K562 (cell line): ENCODE data around the gene UPF2. TPM values are rescaled to one million over a fixed set of nuclear protein-coding genes. Genes with fewer than 3 reads are reported as not detected.

Experiments
- ATAC-seq: fragments of 200-7000 bp; cut with Tn5 transposase; 3 replicates; pipeline ENCODE4 v1.9.1; 2020; ENCODE audit warnings: moderate library complexity
- BruUV-seq: library from RNA; stranded (reverse); fragments of 400-500 nt; replicated peaks from 2 replicates; lab custom pipeline; 2021; lab: Mats Ljungman, UMichigan
- CTCF ChIA-PET: fragments of 300-600 bp; formaldehyde crosslinking; extraction: SDS; loops from one replicate; lab custom pipeline; 2021; ENCODE audit warnings: low intra/inter-chr PET ratio; lab: Yijun Ruan, JAX
- POLR2A ChIA-PET: fragments of 300-600, 350-650 bp; sonication (Branson Sonifier 250); formaldehyde crosslinking; extraction: SDS; loops from one replicate; lab custom pipeline; 2021; ENCODE audit warnings: antibody characterized with exemption, inconsistent platforms; lab: Yijun Ruan, JAX
- DNase-seq, 4 experiments: peaks; one replicate each; pipeline versions ENCODE4 v3.0.0 to v3.0.0-alpha.2; 2011 to 2018; ENCODE audit warnings: low spot score in 3 of 4, mixed read lengths in 3 of 4; ENCODE audit errors: extremely low read depth in 1 of 4
- FAIRE-seq: peaks from 2 replicates; lab custom pipeline; 2011; peaks lifted over from hg19 to GRCh38; lab: Jason Lieb, UNC
- H2AFZ ChIP-seq: 2 replicates; pipeline ENCODE4 v1.6.0; 2011; ENCODE audit warnings: low read depth, low read length, control low read depth, inconsistent platforms
- H3K27ac ChIP-seq: fragments of 200-600 bp; 3 replicates; pipeline ENCODE4 v1.8.0; 2011; ENCODE audit warnings: low read depth, mild to moderate bottlenecking, control low read depth, inconsistent platforms, low read length, moderate library complexity, mixed read lengths; ENCODE audit errors: extremely low read depth
- H3K27me3 ChIP-seq, 2 experiments: fragments of 300-600 bp in 1 of 2; 2 replicates in 1 of 2; 3 replicates in 1 of 2; pipeline versions ENCODE4 v1.6.0 to v1.8.0; 2011; ENCODE audit warnings: inconsistent platforms in 2 of 2, low read length in 2 of 2, mild to moderate bottlenecking in 1 of 2, mixed read lengths in 1 of 2, moderate library complexity in 1 of 2; ENCODE audit not compliant: control insufficient read depth in 2 of 2, insufficient read depth in 2 of 2
- H3K36me3 ChIP-seq: fragments of 300-600 bp; 3 replicates; pipeline ENCODE4 v1.8.0; 2011; ENCODE audit warnings: mild to moderate bottlenecking, low read length, inconsistent platforms; ENCODE audit not compliant: control insufficient read depth, insufficient read depth
- H3K4me1 ChIP-seq, 2 experiments: fragments of 200-600 bp in 1 of 2; replicated peaks in 1 of 2; 2 replicates in 1 of 2; 3 replicates in 1 of 2; pipeline versions ENCODE4 v1.5.1 to v1.8.0; 2011; ENCODE audit warnings: inconsistent platforms in 2 of 2, low read length in 2 of 2, mild to moderate bottlenecking in 1 of 2, mixed read lengths in 1 of 2, moderate library complexity in 1 of 2; ENCODE audit not compliant: control insufficient read depth in 2 of 2, insufficient read depth in 2 of 2
- H3K4me2 ChIP-seq: 2 replicates; pipeline ENCODE4 v1.6.1; 2011; ENCODE audit warnings: low read length, control low read depth, inconsistent platforms, mixed read lengths; ENCODE audit not compliant: insufficient read depth
- H3K4me3 ChIP-seq: fragments of 200-600 bp; sonication (generic), shearing (Covaris generic); 2 replicates; pipeline ENCODE4 v1.5.1; 2016; ENCODE audit warnings: control low read depth, inconsistent platforms
- H3K79me2 ChIP-seq: fragments of 200-600 bp; 3 replicates; pipeline ENCODE4 v1.8.0; 2011; ENCODE audit warnings: low read length, inconsistent platforms; ENCODE audit not compliant: control insufficient read depth, insufficient read depth
- H3K9ac ChIP-seq, 2 experiments: 2 replicates each; pipeline versions ENCODE4 v1.6.0 to v1.6.1; 2011; ENCODE audit warnings: low read depth in 2 of 2, low read length in 2 of 2, control low read depth in 1 of 2, inconsistent platforms in 1 of 2, mild to moderate bottlenecking in 1 of 2, mixed read lengths in 1 of 2; ENCODE audit not compliant: insufficient read depth in 1 of 2
- H3K9me1 ChIP-seq: one replicate; pipeline ENCODE4 v1.6.0; 2011; ENCODE audit warnings: inconsistent platforms, mild to moderate bottlenecking, low read length, moderate library complexity; ENCODE audit not compliant: control insufficient read depth, insufficient read depth
- H3K9me3 ChIP-seq: replicated peaks from 2 replicates; pipeline ENCODE4 v1.5.1; 2011; ENCODE audit warnings: low read depth, low read length, inconsistent platforms; ENCODE audit not compliant: control insufficient read depth, insufficient read depth
- H4K20me1 ChIP-seq: replicated peaks from 2 replicates; pipeline ENCODE4 v1.6.1; 2011; ENCODE audit warnings: low read length, inconsistent platforms, mixed read lengths; ENCODE audit not compliant: control insufficient read depth, insufficient read depth
- CBX8 ChIP-seq: fragments of 200-600 bp; sonication (generic); IDR thresholded peaks from 2 replicates; pipeline ENCODE4 v1.6.1; 2012; ENCODE audit warnings: borderline replicate concordance, mixed run types, low read depth, mild to moderate bottlenecking, moderate library complexity, mixed read lengths, low read length, control low read depth, inconsistent platforms; ENCODE audit not compliant: poor library complexity, severe bottlenecking; ENCODE audit errors: extremely low read depth
- HLTF ChIP-seq: fragments of 450-650 bp; IDR thresholded peaks from 2 replicates; pipeline ENCODE4 v1.6.1; 2016
- RBFOX2 ChIP-seq: fragments of 200-400 bp; formaldehyde crosslinking; IDR thresholded peaks from 2 replicates; pipeline ENCODE4 v1.6.1; 2017; ENCODE audit warnings: low read depth, mild to moderate bottlenecking, low read length, moderate library complexity
- WGBS: fragments of 100-300 bp; shearing (Covaris generic); methylation state at CpG from one replicate; pipeline ENCODE4 v1.1.6; 2016; ENCODE audit warnings: low coverage, mixed read lengths; ENCODE audit not compliant: insufficient coverage; ENCODE audit errors: missing lambda C conversion rate; 5-methylcytosine and 5-hydroxymethylcytosine counted together
- in situ Hi-C: fragments of 300-500 bp; cut with MboI; formaldehyde crosslinking; loops from 4 replicates; pipeline ENCODE4 v1.15.0; 2018; ENCODE audit warnings: inconsistent platforms, mixed read lengths
- intact Hi-C: fragments of 100-400 bp; cut with micrococcal nuclease; formaldehyde crosslinking; loops from 2 replicates; pipeline ENCODE4 v1.14.2; 2022
- polyA plus RNA-seq, 8 experiments: library from polyadenylated mRNA; depleted of rRNA in 4 of 8; stranded (reverse) in 5 of 8; unstranded in 3 of 8; fragments of >200 nt; fragmentation: Nextera tagmentation in 2 of 8; fragmentation: Illumina TruSeq in 1 of 8; extraction: Ambion mirVana in 2 of 8; extraction: Trizol in 1 of 8; gene quantifications; 2 replicates each; pipeline versions ENCODE4 v1.2.1 to v1.2.3, GENCODE V29; 2011 to 2014; ENCODE audit warnings: inconsistent platforms in 1 of 8, missing spikeins in 1 of 8
- total RNA-seq, 7 experiments: library from RNA; depleted of rRNA in 6 of 7; stranded (reverse); fragments of >200 nt in 6 of 7; fragmentation: Illumina TruSeq in 2 of 7; extraction: Trizol in 2 of 7; gene quantifications; 2 replicates each; pipeline versions ENCODE4 v1.2.1 to v1.2.3, GENCODE V29; 2011 to 2021; ENCODE audit warnings: low replicate concordance in 1 of 7

The UPF2 gene
- total and polyA plus RNA-seq, 9 of the 15 experiments (the other 6 are each of a cell fraction or from before 2014, with no cell fraction given) = 13.9 to 37.7 (median 23.7) TPM

DNA sequence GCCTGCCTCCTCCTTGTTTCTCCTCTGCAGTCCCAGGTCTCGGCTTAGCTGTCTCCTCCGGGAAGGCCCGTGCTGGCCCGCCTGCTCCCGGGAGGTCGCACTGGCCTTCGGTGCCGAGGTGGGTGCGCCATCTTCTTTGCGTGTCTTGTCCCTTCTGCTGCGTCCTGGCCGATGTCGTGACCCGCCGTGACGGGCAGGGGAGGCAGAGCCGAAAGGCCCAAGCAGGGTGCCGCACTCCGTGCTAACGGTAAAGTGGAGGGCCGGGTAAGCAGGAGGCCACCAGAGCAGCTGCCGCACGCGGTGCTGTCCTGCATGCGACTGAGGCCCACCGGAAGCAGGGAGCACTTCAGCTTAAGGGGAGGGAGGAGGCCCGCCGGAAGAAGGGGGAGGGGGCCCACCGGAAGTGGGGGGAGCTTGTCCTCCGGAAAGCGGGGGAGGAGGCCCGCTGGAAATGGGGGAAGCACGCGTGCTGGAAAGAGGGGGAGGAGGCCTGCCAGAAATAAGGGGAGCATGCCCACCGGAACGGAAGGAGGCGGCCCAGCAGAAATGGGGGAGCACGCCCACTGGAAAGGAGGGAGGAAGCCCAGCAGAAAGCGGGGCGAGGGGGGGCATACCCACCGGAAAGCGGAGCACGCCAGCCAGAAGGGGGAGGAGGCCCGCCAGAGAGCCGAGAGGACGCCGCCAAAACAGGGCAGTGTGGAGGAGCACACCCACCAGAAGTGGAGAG lies 148.1 kb downstream of the UPF2 start (continued):
- TF ChIP-seq CBX8 = no peak
- TF ChIP-seq, all 486 proteins: peak for 117

DNA sequence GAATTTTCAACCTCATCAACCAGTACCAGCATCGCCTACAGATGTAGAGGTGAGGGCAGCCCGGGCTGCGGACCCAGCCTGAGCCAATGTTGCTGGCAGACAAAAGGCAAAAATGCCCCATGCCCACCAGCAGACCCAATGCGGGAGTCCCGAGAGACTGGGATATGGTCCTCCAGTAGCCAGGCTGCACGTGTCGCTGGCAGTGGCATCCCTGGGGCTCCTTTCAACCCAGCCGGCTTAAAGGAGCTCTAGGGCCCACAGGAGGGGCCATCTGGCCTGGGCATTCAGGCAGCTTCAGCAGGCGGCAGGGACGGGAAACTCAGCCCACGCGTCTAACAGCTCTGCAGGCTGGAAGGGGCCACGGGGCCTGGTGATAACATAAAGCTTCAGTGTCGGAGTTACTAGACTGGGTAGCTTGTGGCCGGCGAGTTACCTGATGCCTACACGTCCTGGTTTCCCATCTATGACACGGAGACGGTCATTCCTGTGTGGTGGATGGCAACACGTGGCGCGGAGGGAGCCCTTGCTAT lies 148.8 kb downstream of the UPF2 start:
- intact Hi-C loops (loop anchor here (10.0 kb wide), 2 partner anchors 151 to 279 kb away; partner anchors contain the start of genes UPF2 and USP6NL), in situ Hi-C loops (no loop called here)
- no peak overlapping the region for H2AFZ ChIP-seq
- BruUV-seq = TSS peak; percentile 38
- H3K27ac ChIP-seq = peak overlapping the region; percentile 91
- H3K4me3 ChIP-seq = peak overlapping the region; percentile 47
- peak overlapping the region; percentile 77 to 95 for H3K9ac ChIP-seq
- CTCF ChIA-PET = no interaction called here
- peaks cover 2 to 23% of the 10 kb centered on the region in 2 experiments; a peak in 4 of 5 replicates for H3K4me1 ChIP-seq
- POLR2A ChIA-PET = interaction anchor here (0.6 to 1.8 kb wide), 7 partner anchors 10 to 340 kb away, joined by 3 to 9 read pairs (median 3); no protein-coding TSS in a partner anchor
- H3K36me3 ChIP-seq = peaks cover 35% of the 10 kb centered on the region
- H3K4me2 ChIP-seq = peak overlapping the region; percentile 74
- no peak for TF ChIP-seq HLTF
- peak; percentile 86; the same call in 1 of the 2 replicates for TF ChIP-seq RBFOX2
- H3K27me3 ChIP-seq = no peaks in the 10 kb centered on the region
- ATAC-seq (no peak), DNase-seq (no peak), FAIRE-seq (no peak)
- H4K20me1 ChIP-seq = peaks cover 26% of the 10 kb centered on the region
- 50% methylated on average over 20 of the region's 22 CpGs for WGBS
- H3K79me2 ChIP-seq = peaks cover 92% of the 10 kb centered on the region
- no peaks in the 10 kb centered on the region for H3K9me3 ChIP-seq
- no peaks in the 10 kb centered on the region for H3K9me1 ChIP-seq
